Activated T-cell treated with anti-CD3 and anti-CD28 coated beads for 24 hours (primary cell): ENCODE results near the gene KLHL20.
"Not testable (repeated sequence)": the region's sequence is repeated elsewhere in the genome, so short reads cannot be mapped to it uniquely, and the experiment has no call there.

ENCODE experiments used
- DNase-seq: peaks from one replicate; pipeline ENCODE4 v3.0.0-alpha.2; 2020; ENCODE audit warnings: low read depth

The KLHL20 gene, protein sequence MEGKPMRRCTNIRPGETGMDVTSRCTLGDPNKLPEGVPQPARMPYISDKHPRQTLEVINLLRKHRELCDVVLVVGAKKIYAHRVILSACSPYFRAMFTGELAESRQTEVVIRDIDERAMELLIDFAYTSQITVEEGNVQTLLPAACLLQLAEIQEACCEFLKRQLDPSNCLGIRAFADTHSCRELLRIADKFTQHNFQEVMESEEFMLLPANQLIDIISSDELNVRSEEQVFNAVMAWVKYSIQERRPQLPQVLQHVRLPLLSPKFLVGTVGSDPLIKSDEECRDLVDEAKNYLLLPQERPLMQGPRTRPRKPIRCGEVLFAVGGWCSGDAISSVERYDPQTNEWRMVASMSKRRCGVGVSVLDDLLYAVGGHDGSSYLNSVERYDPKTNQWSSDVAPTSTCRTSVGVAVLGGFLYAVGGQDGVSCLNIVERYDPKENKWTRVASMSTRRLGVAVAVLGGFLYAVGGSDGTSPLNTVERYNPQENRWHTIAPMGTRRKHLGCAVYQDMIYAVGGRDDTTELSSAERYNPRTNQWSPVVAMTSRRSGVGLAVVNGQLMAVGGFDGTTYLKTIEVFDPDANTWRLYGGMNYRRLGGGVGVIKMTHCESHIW

GRCh38 chr1:173714759-173715537 is at the start of gene KLHL20:
TSS of gene KLHL20 (plus strand) at chr1:173714981. CDS start at chr1:173716044, 1,063 bp downstream.
- peak; percentile 84 for DNase-seq

DNA sequence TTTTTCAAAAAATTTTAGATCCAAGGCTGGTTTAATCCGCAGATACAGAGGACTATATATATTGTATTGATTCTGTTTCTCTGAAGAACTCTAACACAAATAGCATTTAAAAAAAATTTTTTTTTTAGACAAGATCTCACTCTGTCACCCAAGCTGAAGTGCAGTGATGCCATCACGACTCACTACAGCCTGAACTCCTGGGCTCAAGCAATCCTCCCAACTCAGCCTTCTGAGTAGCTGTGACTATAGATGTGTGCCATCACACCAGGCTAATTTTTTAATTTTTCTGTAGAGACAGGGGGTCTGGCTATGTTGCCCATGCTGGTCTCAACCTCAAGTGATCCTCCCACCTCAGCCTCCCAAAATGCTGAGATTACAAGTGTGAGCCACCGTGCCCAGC is 48.1 kb upstream of the KLHL20 start:
- no peak for DNase-seq

DNA sequence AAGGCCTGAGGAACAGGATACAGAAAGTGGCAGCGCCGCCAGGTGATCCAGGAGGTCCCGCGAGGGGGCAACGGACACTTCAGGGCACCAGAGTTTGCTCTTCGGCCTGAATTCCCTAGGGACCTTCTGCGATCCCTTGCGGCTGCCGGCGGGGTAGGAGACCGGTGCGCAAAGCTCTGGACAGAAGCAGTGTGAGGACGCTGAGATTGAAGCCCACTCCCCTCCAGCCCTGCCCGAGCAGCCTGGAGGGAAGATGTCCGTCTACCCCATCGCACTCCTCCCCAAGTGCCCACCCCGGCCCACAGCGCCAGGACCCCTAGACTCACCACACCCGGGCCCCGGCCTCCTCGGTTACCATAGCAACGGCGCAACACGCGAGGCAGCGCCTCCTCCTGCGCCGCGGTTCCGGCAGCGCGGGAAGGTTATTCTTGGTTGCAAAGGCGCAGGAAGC is 45.3 kb upstream of the KLHL20 start, which contains the start of gene ANKRD45:
Gene ANKRD45, minus strand, starts transcription at position 361 of the 451 bp plus-strand sequence. CDS start 10,433 bp downstream, outside the sequence.
- DNase-seq: no peak

- DNase-seq: not testable (repeated sequence)
These were observed 40.3 kb upstream of the KLHL20 start for GRCh38 chr1:173674496-173674895.

GRCh38 chr1:173680152-173680551 is 34.6 kb upstream of the KLHL20 start:
- not testable (repeated sequence) for DNase-seq

GRCh38 chr1:173682184-173682583 is 32.6 kb upstream of the KLHL20 start:
- no peak for DNase-seq

DNA sequence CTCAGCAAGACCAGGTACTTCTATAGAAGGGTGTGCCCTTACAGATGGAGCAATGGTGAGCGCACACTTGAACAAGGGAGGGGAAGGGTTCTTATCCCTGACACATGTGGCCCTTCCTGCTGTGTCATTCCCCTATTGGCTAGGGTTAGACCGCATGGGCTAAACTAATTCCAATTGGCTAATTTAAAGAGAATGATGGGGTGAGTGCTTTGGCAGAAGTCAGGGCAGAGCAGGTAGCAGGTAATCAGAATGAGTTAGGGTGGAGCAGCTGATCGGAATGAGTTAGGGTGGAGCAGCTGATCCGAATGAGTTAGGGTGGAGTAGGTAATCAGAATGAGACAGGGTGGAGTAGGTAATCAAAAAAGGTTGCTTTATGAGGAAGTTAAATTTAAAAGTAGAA is 30.9 kb upstream of the KLHL20 start:
- not testable (repeated sequence) for DNase-seq

DNA sequence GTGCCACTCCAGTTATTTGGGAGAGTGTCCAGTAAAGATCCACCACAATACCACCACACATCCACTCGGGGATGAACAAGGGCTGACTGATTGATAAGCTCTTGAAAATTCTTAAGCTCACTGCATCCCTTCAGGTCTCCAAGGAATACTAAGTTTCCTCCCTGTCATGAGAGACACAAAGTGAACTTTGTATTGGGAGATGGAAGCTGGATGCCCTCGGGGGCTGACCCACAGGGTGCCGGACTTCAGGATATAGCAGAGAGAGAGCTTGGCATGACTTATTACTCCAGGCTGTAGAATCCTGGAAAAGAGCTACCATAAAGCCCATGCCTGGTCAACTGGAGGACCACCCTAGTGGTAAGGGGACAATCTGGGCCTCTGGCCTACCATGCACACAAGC is 29.7 kb upstream of the KLHL20 start:
- not testable (repeated sequence) for DNase-seq

DNA sequence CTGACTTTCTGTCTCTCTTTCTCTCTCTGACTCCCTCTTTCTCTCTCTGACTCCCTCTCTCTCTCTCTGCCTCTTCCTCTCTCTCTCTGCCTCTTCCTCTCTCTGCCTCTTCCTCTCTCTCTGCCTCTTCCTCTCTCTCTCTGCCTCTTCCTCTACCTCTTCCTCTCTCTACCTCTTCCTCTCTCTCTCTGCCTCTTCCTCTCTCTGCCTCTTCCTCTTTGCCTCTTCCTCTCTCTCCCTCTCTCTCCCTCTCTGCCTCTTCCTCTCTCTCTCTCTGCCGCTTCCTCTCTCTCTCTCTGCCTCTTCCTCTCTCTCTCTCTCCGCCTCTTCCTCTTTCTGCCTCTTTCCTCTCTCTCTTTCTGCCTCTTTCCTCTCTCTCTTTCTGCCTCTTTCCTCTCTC is 26.5 kb upstream of the KLHL20 start:
- no peak for DNase-seq

DNA sequence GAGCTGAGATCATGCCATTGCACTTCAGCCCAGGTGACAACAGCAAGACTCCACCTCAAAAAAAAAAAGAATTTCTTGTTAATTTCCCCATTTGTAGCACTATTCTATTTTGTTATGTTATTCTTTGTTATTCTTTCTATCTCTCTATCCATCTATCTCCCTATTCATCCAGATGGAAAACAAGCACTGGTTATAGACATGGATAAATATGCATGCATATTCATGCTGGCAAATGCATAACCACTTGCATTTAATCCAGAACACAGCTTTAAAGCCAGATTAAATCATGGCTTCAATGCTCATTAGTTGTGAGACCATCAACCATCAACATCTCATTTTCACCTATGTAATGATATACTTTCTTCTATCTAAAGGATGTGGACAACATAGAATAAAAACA is 21.5 kb upstream of the KLHL20 start:
- no peak for DNase-seq

GRCh38 chr1:173701299-173701698 is 13.5 kb upstream of the KLHL20 start:
- not testable (repeated sequence) for DNase-seq

GRCh38 chr1:173702736-173703135 is 12.0 kb upstream of the KLHL20 start:
- no peak for DNase-seq

DNA sequence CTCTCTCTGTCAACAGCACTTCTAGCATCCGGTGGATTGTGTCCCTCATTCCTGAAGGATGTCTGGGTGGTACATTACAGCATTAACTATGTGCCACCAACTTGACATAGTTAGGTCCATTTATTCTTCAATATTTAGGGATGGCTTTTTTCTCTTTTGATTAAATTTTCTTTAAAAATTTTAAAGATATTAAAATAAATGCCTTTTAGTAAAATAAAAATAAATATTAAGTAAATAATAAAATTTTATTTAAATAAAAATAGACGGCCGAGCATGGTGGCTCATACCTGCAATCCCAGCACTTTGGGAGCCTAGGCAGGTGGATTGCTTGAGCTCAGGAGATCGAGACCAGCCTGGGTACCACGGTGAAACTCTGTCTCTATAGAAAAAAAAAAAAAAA is 9.7 kb upstream of the KLHL20 start:
- DNase-seq: no peak

DNA sequence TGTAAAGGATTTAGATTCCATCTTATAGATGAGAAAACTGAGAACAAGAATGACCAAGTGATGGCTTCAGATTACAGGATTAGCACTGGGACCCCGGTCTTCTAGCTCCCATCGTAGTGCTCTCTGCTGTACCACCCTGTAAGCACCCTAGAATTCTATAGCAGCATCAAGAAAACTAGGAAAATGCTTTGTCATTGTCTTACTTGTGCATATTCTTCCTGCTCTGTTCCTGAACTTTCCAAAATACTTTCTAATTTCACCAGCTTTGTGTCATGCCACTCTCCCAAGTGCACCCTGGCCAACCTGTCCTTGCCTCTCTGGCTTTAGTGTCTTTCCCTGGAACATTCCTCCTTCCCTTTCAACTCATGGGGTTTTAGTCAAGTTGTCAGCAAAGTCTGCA is 6.0 kb upstream of the KLHL20 start:
- no peak for DNase-seq

- DNase-seq: no peak
These were observed 381 bp upstream of the KLHL20 start for GRCh38 chr1:173714441-173714758.

GRCh38 chr1:173715538-173715844 is 710 bp downstream of the KLHL20 start:
- no peak for DNase-seq

DNA sequence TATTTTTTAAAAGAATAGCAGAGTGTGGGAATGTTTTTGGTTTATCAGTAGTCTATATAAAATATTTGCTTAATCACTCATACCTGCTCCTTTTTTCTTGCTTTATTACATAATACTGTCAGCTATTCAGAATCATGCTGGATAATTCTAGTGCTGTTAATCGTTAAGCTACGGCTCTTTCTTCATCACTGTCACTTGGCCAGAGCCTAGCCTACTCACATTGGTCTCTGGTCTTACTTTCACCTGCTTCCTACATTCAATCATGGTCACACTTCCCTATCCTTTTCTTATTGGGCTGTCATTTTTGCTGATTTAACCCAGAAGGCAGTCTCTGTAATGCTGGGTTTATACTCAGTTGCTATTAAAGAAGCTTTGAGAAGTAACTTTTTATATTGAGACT is 2.5 kb downstream of the KLHL20 start:
- DNase-seq: no peak

DNA sequence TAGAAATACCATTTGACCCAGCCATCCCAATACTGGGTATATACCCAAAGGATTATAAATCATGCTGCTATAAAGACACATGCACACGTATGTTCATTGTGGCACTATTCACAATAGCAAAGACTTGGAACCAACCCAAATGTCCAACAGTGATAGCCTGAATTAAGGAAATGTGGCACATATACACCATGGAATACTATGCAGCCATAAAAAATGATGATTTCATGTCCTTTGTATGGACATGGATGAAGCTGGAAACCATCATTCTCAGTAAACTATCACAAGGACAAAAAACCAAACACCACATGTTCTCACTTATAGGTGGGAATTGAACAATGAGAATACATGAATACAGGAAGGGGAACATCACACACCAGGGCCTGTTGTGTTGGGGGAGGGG is 16.6 kb downstream of the KLHL20 start:
- DNase-seq: not testable (repeated sequence)

- DNase-seq: no peak
These were observed 19.1 kb downstream of the KLHL20 start for GRCh38 chr1:173733912-173734311.

DNA sequence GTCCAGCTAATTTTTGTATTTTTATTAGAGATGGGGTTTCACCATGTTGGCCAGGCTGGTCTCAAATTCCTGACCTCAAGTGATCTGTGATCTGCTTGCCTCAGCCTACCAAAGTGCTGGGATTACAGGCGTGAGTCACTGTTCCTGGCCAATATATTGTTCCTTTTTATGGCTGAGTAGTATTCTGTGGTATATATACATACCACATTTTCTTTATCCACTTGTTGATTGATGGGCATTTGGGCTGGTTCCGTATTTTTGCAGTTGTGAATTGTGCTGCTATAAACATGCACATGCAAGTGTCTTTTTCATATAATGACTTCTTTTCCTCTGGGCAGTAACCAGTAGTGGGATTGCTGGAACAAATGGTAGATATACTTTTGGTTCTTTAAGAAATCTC is 21.3 kb downstream of the KLHL20 start:
- DNase-seq: not testable (repeated sequence)

DNA sequence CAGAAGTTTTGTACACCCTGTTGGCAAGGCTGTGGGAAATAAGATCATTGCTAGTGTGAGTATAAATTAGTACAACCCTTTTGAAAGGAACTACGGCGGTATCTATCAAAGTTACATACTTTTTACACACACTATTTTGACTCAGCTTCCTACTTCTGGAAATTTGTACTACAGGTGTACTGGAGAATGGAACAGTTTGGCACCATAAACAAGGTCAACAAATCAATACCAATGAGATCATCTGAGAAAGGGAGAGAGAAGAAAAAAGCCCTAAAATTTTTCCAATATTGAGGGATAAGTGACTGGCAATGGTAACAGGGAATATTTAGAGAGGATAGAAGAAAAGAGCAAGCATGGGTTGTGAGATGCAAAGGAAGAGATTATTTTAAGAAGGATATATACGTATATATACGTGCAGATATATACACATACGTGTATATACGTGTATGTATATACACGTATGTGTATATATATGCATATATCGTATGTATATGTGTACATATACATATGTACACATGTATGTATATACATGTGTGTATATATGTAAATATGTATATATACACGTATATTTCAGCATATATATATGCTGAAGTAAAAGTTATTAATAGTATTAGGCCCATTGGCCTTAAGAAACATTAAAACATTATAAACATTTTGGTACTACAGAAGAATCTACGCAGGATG is 27.6 kb downstream of the KLHL20 start:
- no peak for DNase-seq

- no peak for DNase-seq
These were observed 29.9 kb downstream of the KLHL20 start for GRCh38 chr1:173744651-173745050.
